PC-9 (cell line): Measurements from ENCODE around the gene ADAMTSL3. TPM values are rescaled to one million over a fixed set of nuclear protein-coding genes. Genes with fewer than 3 reads are reported as not detected.

Source experiments
- BruUV-seq: library from RNA; stranded (reverse); fragments of 400-500 nt; replicated peaks from 2 replicates; lab custom pipeline; 2021; lab: Mats Ljungman, UMichigan
- CTCF ChIA-PET: fragments of 300-600 bp; sonication (Branson Sonifier 250); formaldehyde crosslinking; loops from one replicate; lab custom pipeline; 2022; ENCODE audit warnings: antibody characterized with exemption; lab: Charles Lee
- POLR2A ChIA-PET: fragments of 300-600 bp; sonication (Branson Sonifier 250); formaldehyde crosslinking; loops from one replicate; lab custom pipeline; 2022; ENCODE audit warnings: antibody characterized with exemption; ENCODE audit not compliant: unreplicated experiment; lab: Charles Lee
- DNase-seq, 2 experiments: peaks; one replicate each; pipeline versions ENCODE4 v3.0.0 to v3.0.0-alpha.2; 2015 to 2022; ENCODE audit warnings: mixed read lengths in 1 of 2
- H2AFZ ChIP-seq: fragments of 200-600 bp; sonication (generic); 2 replicates; pipeline ENCODE4 v1.8.1; 2017; ENCODE audit warnings: antibody characterized with exemption
- H3F3A ChIP-seq: fragments of 200-600 bp; sonication (generic); 2 replicates; pipeline ENCODE4 v1.8.1; 2017; ENCODE audit warnings: antibody characterized with exemption, mild to moderate bottlenecking, low read depth; ENCODE audit not compliant: insufficient read depth
- H3K27ac ChIP-seq: fragments of 200-600 bp; sonication (generic); 2 replicates; pipeline ENCODE4 v1.6.1; 2016; ENCODE audit warnings: mixed run types
- H3K27me3 ChIP-seq: fragments of 200-600 bp; sonication (generic); 2 replicates; pipeline ENCODE4 v1.6.1; 2016; ENCODE audit warnings: low read depth, mixed run types; ENCODE audit not compliant: insufficient read depth
- H3K36me3 ChIP-seq: fragments of 200-600 bp; sonication (generic); 2 replicates; pipeline ENCODE4 v1.6.1; 2016; ENCODE audit warnings: low read depth, mixed run types
- H3K4me1 ChIP-seq: fragments of 200-600 bp; sonication (generic); replicated peaks from 2 replicates; pipeline ENCODE4 v1.6.1; 2016; ENCODE audit warnings: mixed run types; ENCODE audit not compliant: insufficient read depth
- H3K4me2 ChIP-seq: fragments of 200-600 bp; sonication (generic); 2 replicates; pipeline ENCODE4 v1.6.1; 2017; ENCODE audit warnings: mixed run types
- H3K4me3 ChIP-seq: fragments of 200-600 bp; sonication (generic); 2 replicates; pipeline ENCODE4 v1.6.1; 2016; ENCODE audit warnings: mixed run types
- H3K79me2 ChIP-seq: fragments of 200-600 bp; sonication (generic); 2 replicates; pipeline ENCODE4 v1.6.1; 2017; ENCODE audit warnings: low read depth, mixed run types
- H3K9me2 ChIP-seq: fragments of 200-600 bp; sonication (generic); 2 replicates; pipeline ENCODE4 v1.8.1; 2017; ENCODE audit warnings: mild to moderate bottlenecking; ENCODE audit not compliant: insufficient read depth
- H3K9me3 ChIP-seq: fragments of 200-600 bp; sonication (generic); 2 replicates; pipeline ENCODE4 v1.8.1; 2016; ENCODE audit warnings: low read depth; ENCODE audit not compliant: insufficient read depth
- H4K20me1 ChIP-seq: fragments of 200-600 bp; sonication (generic); 2 replicates; pipeline ENCODE4 v1.8.1; 2017; ENCODE audit not compliant: insufficient read depth
- EZH2 ChIP-seq: fragments of 200-600 bp; sonication (generic); IDR thresholded peaks from 2 replicates; pipeline ENCODE4 v1.8.0; 2017; ENCODE audit warnings: antibody characterized with exemption, low read depth
- intact Hi-C: fragments of 100-400 bp; cut with micrococcal nuclease; formaldehyde crosslinking; loops from one replicate; pipeline ENCODE4 v1.10.0; 2022; ENCODE audit not compliant: unreplicated experiment
- total RNA-seq: library from RNA; stranded (reverse); gene quantifications from 2 replicates; pipeline ENCODE4 v1.2.3, GENCODE V29; 2021
- TF ChIP-seq, protein P1 (sequence below): fragments of 200-600 bp; sonication (generic); conservative IDR thresholded peaks from 2 replicates; pipeline ENCODE4 v1.6.1; 2017; ENCODE audit warnings: mixed run types, antibody characterized with exemption, mild to moderate bottlenecking, moderate library complexity

Gene ADAMTSL3
- total RNA-seq, 1 experiment from 2014 or later = 5.0 TPM

DNA sequence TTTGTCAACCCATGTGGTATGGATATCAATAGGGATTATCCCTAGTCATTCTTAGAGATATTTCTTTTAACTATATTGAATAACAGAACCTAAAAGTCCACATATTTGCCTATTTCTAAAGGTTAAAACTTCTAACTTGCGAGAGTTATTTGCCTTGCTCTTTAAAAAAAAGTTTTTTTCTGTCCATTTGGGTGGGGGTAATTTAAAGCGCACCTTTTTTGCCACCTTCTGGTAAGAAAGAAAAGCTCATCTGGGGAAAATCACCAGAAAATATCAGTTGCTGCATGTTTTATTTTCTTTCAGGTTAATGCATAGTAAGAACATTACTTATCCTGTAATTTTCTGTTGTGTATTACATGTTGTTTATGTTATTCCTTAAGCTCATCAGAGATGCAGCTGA is 339.7 kb downstream of the ADAMTSL3 start:
- TF ChIP-seq, protein P1, sequence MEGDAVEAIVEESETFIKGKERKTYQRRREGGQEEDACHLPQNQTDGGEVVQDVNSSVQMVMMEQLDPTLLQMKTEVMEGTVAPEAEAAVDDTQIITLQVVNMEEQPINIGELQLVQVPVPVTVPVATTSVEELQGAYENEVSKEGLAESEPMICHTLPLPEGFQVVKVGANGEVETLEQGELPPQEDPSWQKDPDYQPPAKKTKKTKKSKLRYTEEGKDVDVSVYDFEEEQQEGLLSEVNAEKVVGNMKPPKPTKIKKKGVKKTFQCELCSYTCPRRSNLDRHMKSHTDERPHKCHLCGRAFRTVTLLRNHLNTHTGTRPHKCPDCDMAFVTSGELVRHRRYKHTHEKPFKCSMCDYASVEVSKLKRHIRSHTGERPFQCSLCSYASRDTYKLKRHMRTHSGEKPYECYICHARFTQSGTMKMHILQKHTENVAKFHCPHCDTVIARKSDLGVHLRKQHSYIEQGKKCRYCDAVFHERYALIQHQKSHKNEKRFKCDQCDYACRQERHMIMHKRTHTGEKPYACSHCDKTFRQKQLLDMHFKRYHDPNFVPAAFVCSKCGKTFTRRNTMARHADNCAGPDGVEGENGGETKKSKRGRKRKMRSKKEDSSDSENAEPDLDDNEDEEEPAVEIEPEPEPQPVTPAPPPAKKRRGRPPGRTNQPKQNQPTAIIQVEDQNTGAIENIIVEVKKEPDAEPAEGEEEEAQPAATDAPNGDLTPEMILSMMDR = 0 out of 2 replicates have a peak, but pooled peaks have one; percentile 12
- TF ChIP-seq EZH2 = no peak
- Histone ChIP-seq H3K27me3 (no peaks in the 10 kb centered on the region), H3K27ac (no peak overlapping the region), H3K9me2 (no peaks in the 10 kb centered on the region), H3K9me3 (no peaks in the 10 kb centered on the region), H2AFZ (no peak overlapping the region), H3K4me3 (no peak overlapping the region), H3K79me2 (no peaks in the 10 kb centered on the region), H4K20me1 (no peaks in the 10 kb centered on the region), H3K4me1 (no peaks in the 10 kb centered on the region), H3F3A (no peaks in the 10 kb centered on the region), H3K4me2 (no peak overlapping the region), H3K36me3 (no peaks in the 10 kb centered on the region)
- DNase-seq = no peak
- BruUV-seq = no TSS peak
- ChIA-PET POLR2A (no interaction called here), CTCF (no interaction called here)
- intact Hi-C loops = no loop called here

- Histone ChIP-seq H4K20me1 (no peaks in the 10 kb centered on the region), H3K27ac (no peak overlapping the region), H3K9me3 (no peaks in the 10 kb centered on the region), H3K27me3 (no peaks in the 10 kb centered on the region; the same call in 1 of the 2 replicates), H2AFZ (no peak overlapping the region), H3K36me3 (no peaks in the 10 kb centered on the region), H3K9me2 (0 out of 2 replicates have a peak, but pooled peaks cover 5% of the 10 kb centered on the region), H3K4me1 (no peaks in the 10 kb centered on the region), H3K4me2 (no peak overlapping the region), H3K4me3 (no peak overlapping the region), H3K79me2 (no peaks in the 10 kb centered on the region), H3F3A (no peaks in the 10 kb centered on the region)
- intact Hi-C loops = no loop called here
- POLR2A ChIA-PET = no interaction called here
- CTCF ChIA-PET = no interaction called here
- no TSS peak for BruUV-seq
- no peak for DNase-seq
- no peak for TF ChIP-seq EZH2
- TF ChIP-seq, protein P1 = no peak
Measured at GRCh38 chr15:83998486-83998885, 344.6 kb downstream of the ADAMTSL3 start.

- BruUV-seq = no TSS peak
- Histone ChIP-seq H3F3A (no peaks in the 10 kb centered on the region), H3K36me3 (no peaks in the 10 kb centered on the region), H4K20me1 (no peaks in the 10 kb centered on the region), H3K4me3 (no peak overlapping the region), H3K9me3 (no peaks in the 10 kb centered on the region), H3K27ac (no peak overlapping the region), H3K9me2 (0 out of 2 replicates have a peak, but pooled peaks cover 5% of the 10 kb centered on the region), H3K27me3 (no peaks in the 10 kb centered on the region; the same call in 1 of the 2 replicates), H3K4me2 (no peak overlapping the region), H2AFZ (no peak overlapping the region), H3K79me2 (no peaks in the 10 kb centered on the region), H3K4me1 (no peaks in the 10 kb centered on the region)
- DNase-seq = no peak
- CTCF ChIA-PET = no interaction called here
- intact Hi-C loops = no loop called here
- no peak for TF ChIP-seq EZH2
- POLR2A ChIA-PET = no interaction called here
Measured at GRCh38 chr15:83999396-84000135, 345.6 kb downstream of the ADAMTSL3 start.
